Measurements from ENCODE around the gene KRT80.

KRT80 gene

GRCh38 chr12:52125476-52125900, 66.3 kb downstream of the KRT80 start:
- Histone ChIP-seq H3K4me1 (ENCODE audit: control insufficient read depth, low read depth, low read length) (peaks cover 46% of the 10 kb centered on the region), H3K27ac (ENCODE audit: low read length) (peak overlapping the region; percentile 90)

GRCh38 chr12:52123487-52124186, 68.2 kb downstream of the KRT80 start:
- Histone ChIP-seq H3K36me3 (ENCODE audit: control insufficient read depth, low read depth, low read length) (no peaks in the 10 kb centered on the region), H3K27ac (ENCODE audit: low read length) (no peak overlapping the region), H3K4me3 (ENCODE audit: low read length) (no peak overlapping the region), H3K27me3 (ENCODE audit: control insufficient read depth, insufficient read depth, low read length) (no peaks in the 10 kb centered on the region), H3K9ac (ENCODE audit: low read length) (no peak overlapping the region), H3K4me1 (ENCODE audit: control insufficient read depth, low read depth, low read length) (peaks cover 53% of the 10 kb centered on the region), H3K9me3 (ENCODE audit: control insufficient read depth, low read depth, low read length) (no peaks in the 10 kb centered on the region)

More at GRCh38 chr12:52125476-52125900, 66.3 kb downstream of the KRT80 start:
- H3K9me3 ChIP-seq (ENCODE audit: control insufficient read depth, low read depth, low read length): no peaks in the 10 kb centered on the region
- no peaks in the 10 kb centered on the region for H3K36me3 ChIP-seq (ENCODE audit: control insufficient read depth, low read depth, low read length)
- H3K9ac ChIP-seq (ENCODE audit: low read length): peak overlapping the region; percentile 33
- H3K27me3 ChIP-seq (ENCODE audit: control insufficient read depth, insufficient read depth, low read length): no peaks in the 10 kb centered on the region
- peak overlapping the region; percentile 34 for H3K4me3 ChIP-seq (ENCODE audit: low read length)

DNA sequence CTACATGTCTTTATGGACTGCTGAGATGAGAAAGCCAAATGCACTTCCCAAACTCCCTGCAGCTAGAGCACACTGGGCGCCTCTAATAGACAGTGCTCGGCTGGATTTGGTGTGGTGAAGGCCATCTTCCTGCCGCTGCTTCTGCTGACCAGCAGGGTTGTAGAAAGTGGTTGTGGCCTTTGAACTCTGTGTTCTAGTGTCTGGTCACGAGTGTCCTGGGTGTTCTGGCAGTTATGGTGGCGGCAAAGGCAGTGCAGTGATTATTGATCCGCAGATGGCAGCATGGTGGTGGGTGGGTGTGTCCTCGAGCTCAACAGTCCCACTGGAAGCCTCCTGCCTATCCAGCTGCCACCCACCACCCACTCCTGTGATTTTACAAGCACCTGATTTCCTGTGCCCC, 68.9 kb downstream of the KRT80 start:
- no peak overlapping the region for H3K4me3 ChIP-seq (ENCODE audit: low read length)
- no peaks in the 10 kb centered on the region for H3K9me3 ChIP-seq (ENCODE audit: control insufficient read depth, low read depth, low read length)
- no peak overlapping the region for H3K9ac ChIP-seq (ENCODE audit: low read length)
- no peak overlapping the region for H3K27ac ChIP-seq (ENCODE audit: low read length)
- peaks cover 54% of the 10 kb centered on the region for H3K4me1 ChIP-seq (ENCODE audit: control insufficient read depth, low read depth, low read length)
- no peaks in the 10 kb centered on the region for H3K27me3 ChIP-seq (ENCODE audit: control insufficient read depth, insufficient read depth, low read length)
- no peaks in the 10 kb centered on the region for H3K36me3 ChIP-seq (ENCODE audit: control insufficient read depth, low read depth, low read length)

DNA sequence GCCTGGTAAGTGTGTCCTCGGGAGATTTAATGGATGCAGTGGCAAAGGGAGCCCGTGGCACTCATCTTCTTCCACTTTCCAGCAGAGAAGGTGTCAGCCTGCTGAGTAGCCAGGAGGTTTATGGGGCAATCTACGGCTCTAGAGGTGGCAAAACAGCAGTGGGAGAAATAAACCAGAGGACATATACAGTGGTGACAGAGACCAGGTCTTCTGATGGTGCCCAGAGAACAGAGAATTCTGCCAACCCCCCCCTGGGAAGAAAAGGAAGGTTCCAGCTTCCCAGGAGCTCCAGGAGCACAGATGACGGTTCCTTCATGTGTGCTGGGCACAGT, 69.3 kb downstream of the KRT80 start:
- Histone ChIP-seq H3K36me3 (ENCODE audit: control insufficient read depth, low read depth, low read length) (no peaks in the 10 kb centered on the region), H3K9ac (ENCODE audit: low read length) (no peak overlapping the region), H3K4me3 (ENCODE audit: low read length) (peak overlapping the region; percentile 21), H3K27me3 (ENCODE audit: control insufficient read depth, insufficient read depth, low read length) (no peaks in the 10 kb centered on the region), H3K27ac (ENCODE audit: low read length) (no peak overlapping the region), H3K9me3 (ENCODE audit: control insufficient read depth, low read depth, low read length) (no peaks in the 10 kb centered on the region), H3K4me1 (ENCODE audit: control insufficient read depth, low read depth, low read length) (peaks cover 54% of the 10 kb centered on the region)

GRCh38 chr12:52121824-52122539, 69.8 kb downstream of the KRT80 start:
- Histone ChIP-seq H3K4me1 (ENCODE audit: control insufficient read depth, low read depth, low read length) (peaks cover 53% of the 10 kb centered on the region), H3K36me3 (ENCODE audit: control insufficient read depth, low read depth, low read length) (no peaks in the 10 kb centered on the region), H3K27me3 (ENCODE audit: control insufficient read depth, insufficient read depth, low read length) (no peaks in the 10 kb centered on the region), H3K4me3 (ENCODE audit: low read length) (peak overlapping the region; percentile 21), H3K9ac (ENCODE audit: low read length) (no peak overlapping the region), H3K27ac (ENCODE audit: low read length) (no peak overlapping the region), H3K9me3 (ENCODE audit: control insufficient read depth, low read depth, low read length) (no peaks in the 10 kb centered on the region)

DNA sequence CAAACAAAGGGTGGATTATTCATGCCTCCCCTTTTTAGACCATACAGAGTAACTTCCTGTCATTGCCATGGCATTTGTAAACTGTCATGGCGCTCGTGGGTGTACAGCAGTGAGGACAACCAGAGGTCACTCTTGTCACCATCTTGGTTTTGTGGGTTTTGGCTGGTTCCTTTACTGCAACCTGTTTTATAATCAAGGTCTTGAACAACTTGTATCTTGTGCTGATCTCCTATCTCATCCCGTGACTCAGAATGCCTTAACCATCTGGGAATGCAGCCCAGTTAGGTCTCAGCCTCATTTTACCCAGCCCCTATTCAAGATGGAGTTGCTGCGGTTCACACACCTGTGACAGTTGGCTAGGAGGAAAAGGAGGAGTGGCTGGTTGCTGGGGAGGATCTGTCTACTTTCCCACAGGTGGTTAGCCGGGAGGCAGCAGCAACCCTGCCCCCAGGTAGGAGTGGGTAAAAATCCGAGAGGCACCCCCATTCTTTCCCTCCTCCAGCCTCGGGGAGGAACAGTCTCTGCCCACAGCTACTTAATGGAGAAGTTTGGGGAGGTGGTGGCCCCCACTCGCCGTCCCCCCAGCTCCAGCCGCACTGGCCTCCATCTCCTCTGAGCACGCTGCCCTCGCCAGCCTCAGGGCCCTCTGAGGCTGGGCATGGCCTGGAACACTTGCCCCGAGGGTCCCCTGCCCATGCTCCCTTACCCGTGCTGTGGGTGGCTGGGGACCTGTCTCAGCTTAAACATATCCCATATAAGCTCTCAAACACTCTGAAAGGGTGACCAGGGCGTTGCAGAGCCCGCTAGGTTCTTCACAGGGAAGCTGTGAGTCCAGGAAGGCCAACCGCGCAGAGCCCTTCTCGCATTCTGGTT, 70.6 kb downstream of the KRT80 start:
- Histone ChIP-seq H3K4me1 (ENCODE audit: control insufficient read depth, low read depth, low read length) (peaks cover 49% of the 10 kb centered on the region), H3K9ac (ENCODE audit: low read length) (no peak overlapping the region), H3K9me3 (ENCODE audit: control insufficient read depth, low read depth, low read length) (no peaks in the 10 kb centered on the region), H3K27ac (ENCODE audit: low read length) (no peak overlapping the region), H3K4me3 (ENCODE audit: low read length) (no peak overlapping the region), H3K36me3 (ENCODE audit: control insufficient read depth, low read depth, low read length) (no peaks in the 10 kb centered on the region), H3K27me3 (ENCODE audit: control insufficient read depth, insufficient read depth, low read length) (no peaks in the 10 kb centered on the region)

GRCh38 chr12:52119398-52120254, 72.2 kb downstream of the KRT80 start:
- Histone ChIP-seq H3K27me3 (ENCODE audit: control insufficient read depth, insufficient read depth, low read length) (no peaks in the 10 kb centered on the region), H3K27ac (ENCODE audit: low read length) (no peak overlapping the region), H3K4me3 (ENCODE audit: low read length) (no peak overlapping the region), H3K9me3 (ENCODE audit: control insufficient read depth, low read depth, low read length) (no peaks in the 10 kb centered on the region), H3K36me3 (ENCODE audit: control insufficient read depth, low read depth, low read length) (no peaks in the 10 kb centered on the region), H3K9ac (ENCODE audit: low read length) (no peak overlapping the region), H3K4me1 (ENCODE audit: control insufficient read depth, low read depth, low read length) (peaks cover 35% of the 10 kb centered on the region)
